WTC11 (cell line): ENCODE data around the gene CTNND2. TPM values are rescaled to one million over a fixed set of nuclear protein-coding genes. Genes with fewer than 3 reads are reported as not detected.

ENCODE experiments used
- ATAC-seq: fragments of 200-7000 bp; cut with Tn5 transposase; 2 replicates; pipeline ENCODE4 v1.10.0; 2021; ENCODE audit warnings: mild to moderate bottlenecking, moderate library complexity
- CTCF ChIA-PET: fragments of 300-600 bp; sonication (Branson Sonifier 250); formaldehyde crosslinking; loops from one replicate; lab custom pipeline; 2021; ENCODE audit warnings: antibody characterized with exemption; lab: Charles Lee
- POLR2A ChIA-PET: fragments of 350-600 bp; sonication (Branson Sonifier 250); formaldehyde crosslinking; loops from one replicate; lab custom pipeline; 2021; ENCODE audit warnings: antibody characterized with exemption; lab: Charles Lee
- DNase-seq: peaks from one replicate; pipeline ENCODE4 v3.0.0; 2021; ENCODE audit warnings: low spot score
- H3K27ac Mint-ChIP-seq: 2 replicates; pipeline ENCODE4 v1.8.0; 2021; ENCODE audit warnings: mixed read lengths
- H3K27me3 Mint-ChIP-seq: 2 replicates; pipeline ENCODE4 v1.8.0; 2021; ENCODE audit warnings: low read depth, mild to moderate bottlenecking, moderate library complexity, mixed read lengths
- H3K36me3 Mint-ChIP-seq: 2 replicates; pipeline ENCODE4 v1.8.0; 2021; ENCODE audit warnings: mixed read lengths
- H3K4me1 Mint-ChIP-seq: 2 replicates; pipeline ENCODE4 v1.8.0; 2022; ENCODE audit warnings: mixed read lengths
- H3K4me3 Mint-ChIP-seq: 2 replicates; pipeline ENCODE4 v1.8.0; 2021; ENCODE audit warnings: mild to moderate bottlenecking, moderate library complexity, mixed read lengths
- H3K9me3 Mint-ChIP-seq: 2 replicates; pipeline ENCODE4 v1.8.0; 2021; ENCODE audit warnings: mixed read lengths
- E2F5 ChIP-seq: sonication (generic); formaldehyde crosslinking; IDR thresholded peaks from 2 replicates; pipeline ENCODE4 v1.8.1; 2022; ENCODE audit warnings: mild to moderate bottlenecking, moderate library complexity, missing genetic modification reagents
- EMX1 ChIP-seq: fragments of 250-450 bp; sonication (Bioruptor Pico); IDR thresholded peaks from 2 replicates; pipeline ENCODE4 v1.8.0; 2021; ENCODE audit warnings: mild to moderate bottlenecking
- ETV6 ChIP-seq: sonication (generic); formaldehyde crosslinking; IDR thresholded peaks from 2 replicates; pipeline ENCODE4 v1.8.1; 2022; ENCODE audit warnings: mild to moderate bottlenecking, missing genetic modification reagents
- IRF1 ChIP-seq: sonication (generic); formaldehyde crosslinking; IDR thresholded peaks from 2 replicates; pipeline ENCODE4 v1.8.0; 2023; ENCODE audit warnings: missing genetic modification reagents
- NFE2L1 ChIP-seq: sonication (generic); formaldehyde crosslinking; IDR thresholded peaks from 2 replicates; pipeline ENCODE4 v1.8.1; 2023; ENCODE audit warnings: missing genetic modification reagents
- RELA ChIP-seq: sonication (generic); formaldehyde crosslinking; IDR thresholded peaks from 2 replicates; pipeline ENCODE4 v1.8.1; 2022; ENCODE audit warnings: missing genetic modification reagents, mild to moderate bottlenecking, borderline replicate concordance
- TEAD1 ChIP-seq: sonication (generic); formaldehyde crosslinking; IDR thresholded peaks from 2 replicates; pipeline ENCODE4 v1.8.0; 2022; ENCODE audit warnings: mild to moderate bottlenecking, missing genetic modification reagents
- ZBTB43 ChIP-seq: sonication (generic); formaldehyde crosslinking; IDR thresholded peaks from 2 replicates; pipeline ENCODE4 v1.8.1; 2023; ENCODE audit warnings: mild to moderate bottlenecking, missing genetic modification reagents
- ZNF281 ChIP-seq: sonication (generic); formaldehyde crosslinking; IDR thresholded peaks from 2 replicates; pipeline ENCODE4 v1.8.0; 2023; ENCODE audit warnings: mild to moderate bottlenecking, missing genetic modification reagents
- ZNF396 ChIP-seq: fragments of 250-450 bp; sonication (Bioruptor Pico); IDR thresholded peaks from 2 replicates; pipeline ENCODE4 v1.8.0; 2021; ENCODE audit warnings: mild to moderate bottlenecking, moderate library complexity, borderline replicate concordance
- ZNF532 ChIP-seq: fragments of 250-450 bp; sonication (Bioruptor Pico); IDR thresholded peaks from 2 replicates; pipeline ENCODE4 v1.9.0; 2021; ENCODE audit warnings: mild to moderate bottlenecking, borderline replicate concordance
- ZNF671 ChIP-seq: fragments of 250-450 bp; sonication (Bioruptor Pico); IDR thresholded peaks from 2 replicates; pipeline ENCODE4 v1.8.0; 2021; ENCODE audit warnings: mild to moderate bottlenecking
- total RNA-seq: library from RNA; stranded (reverse); gene quantifications from 3 replicates; pipeline ENCODE4 v1.2.3, GENCODE V29; 2021
- TF ChIP-seq, protein P1 (sequence below): sonication (generic); formaldehyde crosslinking; IDR thresholded peaks from 2 replicates; pipeline ENCODE4 v1.8.1; 2023; ENCODE audit warnings: mild to moderate bottlenecking, moderate library complexity, missing genetic modification reagents
- TF ChIP-seq, protein P2 (sequence below): sonication (generic); formaldehyde crosslinking; IDR thresholded peaks from 2 replicates; pipeline ENCODE4 v1.8.1; 2022; ENCODE audit warnings: mild to moderate bottlenecking, missing genetic modification reagents, moderate library complexity, borderline replicate concordance

CTNND2 gene
- total RNA-seq, 1 experiment from 2014 or later = 11.9 TPM

GRCh38 chr5:11822598-11822997 is 81.6 kb downstream of the CTNND2 start:
- no peak overlapping the region for H3K4me3 Mint-ChIP-seq
- TF ChIP-seq ZNF281 (CRISPR knock-in tag) = no peak
- TF ChIP-seq IRF1 (CRISPR knock-in tag) = no peak
- TF ChIP-seq, protein P1, sequence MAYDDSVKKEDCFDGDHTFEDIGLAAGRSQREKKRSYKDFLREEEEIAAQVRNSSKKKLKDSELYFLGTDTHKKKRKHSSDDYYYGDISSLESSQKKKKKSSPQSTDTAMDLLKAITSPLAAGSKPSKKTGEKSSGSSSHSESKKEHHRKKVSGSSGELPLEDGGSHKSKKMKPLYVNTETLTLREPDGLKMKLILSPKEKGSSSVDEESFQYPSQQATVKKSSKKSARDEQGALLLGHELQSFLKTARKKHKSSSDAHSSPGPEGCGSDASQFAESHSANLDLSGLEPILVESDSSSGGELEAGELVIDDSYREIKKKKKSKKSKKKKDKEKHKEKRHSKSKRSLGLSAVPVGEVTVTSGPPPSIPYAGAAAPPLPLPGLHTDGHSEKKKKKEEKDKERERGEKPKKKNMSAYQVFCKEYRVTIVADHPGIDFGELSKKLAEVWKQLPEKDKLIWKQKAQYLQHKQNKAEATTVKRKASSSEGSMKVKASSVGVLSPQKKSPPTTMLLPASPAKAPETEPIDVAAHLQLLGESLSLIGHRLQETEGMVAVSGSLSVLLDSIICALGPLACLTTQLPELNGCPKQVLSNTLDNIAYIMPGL (CRISPR knock-in tag) = no peak
- TF ChIP-seq E2F5 = no peak
- TF ChIP-seq, all 79 proteins: peak for 0
- Mint-ChIP-seq H3K27ac (no peak overlapping the region), H3K27me3 (no peaks in the 10 kb centered on the region), H3K9me3 (peaks cover 5% of the 10 kb centered on the region), H3K36me3 (peaks cover 2% of the 10 kb centered on the region; the same call in 1 of the 2 replicates), H3K4me1 (no peaks in the 10 kb centered on the region)
- POLR2A ChIA-PET = no interaction called here
- CTCF ChIA-PET = no interaction called here
- ATAC-seq (peak; percentile 65), DNase-seq (no peak)

DNA sequence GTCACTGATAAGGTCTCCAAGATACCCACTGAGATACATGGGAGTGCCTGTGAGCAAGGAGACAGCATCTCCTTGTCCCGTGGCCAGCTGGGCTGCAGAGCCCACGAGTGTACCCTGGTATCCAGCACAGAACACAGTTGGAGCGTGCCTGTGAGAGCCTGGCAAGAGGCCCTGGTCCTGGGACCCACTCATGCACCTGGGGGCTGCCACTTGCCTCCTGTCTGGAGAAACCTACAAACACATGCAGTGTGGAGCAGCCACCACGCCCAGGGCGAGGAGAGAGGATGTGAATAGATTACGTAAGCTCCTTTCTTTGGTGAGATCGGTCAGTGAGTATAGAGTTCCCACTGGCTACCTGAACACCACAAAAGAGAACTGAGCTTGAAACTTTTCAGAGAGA is 88.3 kb downstream of the CTNND2 start:
- Mint-ChIP-seq H3K36me3 (no peaks in the 10 kb centered on the region), H3K27me3 (no peaks in the 10 kb centered on the region), H3K27ac (no peak overlapping the region), H3K4me3 (no peak overlapping the region), H3K4me1 (peaks cover 12% of the 10 kb centered on the region), H3K9me3 (no peaks in the 10 kb centered on the region)
- ATAC-seq = no peak
- DNase-seq = no peak
- CTCF ChIA-PET = no interaction called here
- POLR2A ChIA-PET = no interaction called here
- no peak for TF ChIP-seq TEAD1 (CRISPR knock-in tag)
- TF ChIP-seq ZNF532 (CRISPR knock-in tag) = no peak
- TF ChIP-seq EMX1 (CRISPR knock-in tag) = no peak
- no peak for TF ChIP-seq ETV6 (CRISPR knock-in tag)
- TF ChIP-seq NFE2L1 (CRISPR knock-in tag) = no peak
- TF ChIP-seq ZNF396 (CRISPR knock-in tag) = no peak
- TF ChIP-seq, protein P2, sequence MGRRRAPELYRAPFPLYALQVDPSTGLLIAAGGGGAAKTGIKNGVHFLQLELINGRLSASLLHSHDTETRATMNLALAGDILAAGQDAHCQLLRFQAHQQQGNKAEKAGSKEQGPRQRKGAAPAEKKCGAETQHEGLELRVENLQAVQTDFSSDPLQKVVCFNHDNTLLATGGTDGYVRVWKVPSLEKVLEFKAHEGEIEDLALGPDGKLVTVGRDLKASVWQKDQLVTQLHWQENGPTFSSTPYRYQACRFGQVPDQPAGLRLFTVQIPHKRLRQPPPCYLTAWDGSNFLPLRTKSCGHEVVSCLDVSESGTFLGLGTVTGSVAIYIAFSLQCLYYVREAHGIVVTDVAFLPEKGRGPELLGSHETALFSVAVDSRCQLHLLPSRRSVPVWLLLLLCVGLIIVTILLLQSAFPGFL = no peak
- no peak for TF ChIP-seq ZBTB43
- no peak for TF ChIP-seq RELA (CRISPR knock-in tag)
- TF ChIP-seq, protein P1 (CRISPR knock-in tag) = no peak
- TF ChIP-seq ZNF671 (CRISPR knock-in tag) = no peak
